Stimulated activated CD4-positive, alpha-beta T cell treated with anti-CD3 and anti-CD28 coated beads, Interleukin-12 subunit alpha, Interleukin-12 subunit beta, amount 100 ng/mL, for 4 hours (primary cell): ENCODE data around the gene AFTPH.

ENCODE experiments used
- DNase-seq: peaks from one replicate; pipeline ENCODE4 v3.0.0-alpha.2; 2020

The AFTPH gene

GRCh38 chr2:64593035-64593655, 69.0 kb downstream of the AFTPH start:
- DNase-seq = no peak

DNA sequence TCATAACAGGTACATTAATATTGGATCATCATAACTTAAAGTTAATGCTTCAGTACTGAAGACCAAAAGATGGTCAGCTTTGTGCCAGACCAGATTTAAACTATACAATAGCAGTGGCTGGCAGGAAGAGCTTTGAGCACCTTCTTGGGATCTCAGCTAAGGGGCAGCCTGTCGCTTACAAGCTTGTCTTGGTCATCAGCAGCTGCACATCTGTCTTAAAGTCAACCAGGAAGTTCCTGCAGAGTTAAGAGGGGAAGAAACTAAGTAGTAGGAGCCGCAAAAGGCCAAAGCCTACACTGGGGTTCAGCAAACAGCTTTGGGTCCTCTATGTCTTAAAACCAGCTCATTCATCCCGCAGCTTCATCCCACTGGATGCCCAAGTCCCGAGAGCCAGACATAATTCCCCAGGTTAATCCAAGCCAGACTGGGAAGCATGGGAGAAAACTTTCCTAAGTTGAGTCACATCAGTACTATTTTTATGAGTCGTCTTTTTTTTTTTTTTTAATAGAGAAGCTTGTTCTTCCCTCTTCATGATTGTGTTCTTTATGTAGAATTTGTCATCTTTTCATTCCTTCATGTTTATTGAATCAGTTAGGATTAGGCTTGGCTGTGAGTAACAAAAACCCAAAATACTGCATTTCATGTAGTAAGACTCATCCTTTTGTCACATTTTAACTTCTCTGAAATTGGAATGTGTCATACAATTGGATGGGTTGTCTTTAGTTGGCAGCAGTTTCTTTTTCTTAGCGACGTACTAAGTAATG, 70.3 kb downstream of the AFTPH start:
- DNase-seq = no peak

DNA sequence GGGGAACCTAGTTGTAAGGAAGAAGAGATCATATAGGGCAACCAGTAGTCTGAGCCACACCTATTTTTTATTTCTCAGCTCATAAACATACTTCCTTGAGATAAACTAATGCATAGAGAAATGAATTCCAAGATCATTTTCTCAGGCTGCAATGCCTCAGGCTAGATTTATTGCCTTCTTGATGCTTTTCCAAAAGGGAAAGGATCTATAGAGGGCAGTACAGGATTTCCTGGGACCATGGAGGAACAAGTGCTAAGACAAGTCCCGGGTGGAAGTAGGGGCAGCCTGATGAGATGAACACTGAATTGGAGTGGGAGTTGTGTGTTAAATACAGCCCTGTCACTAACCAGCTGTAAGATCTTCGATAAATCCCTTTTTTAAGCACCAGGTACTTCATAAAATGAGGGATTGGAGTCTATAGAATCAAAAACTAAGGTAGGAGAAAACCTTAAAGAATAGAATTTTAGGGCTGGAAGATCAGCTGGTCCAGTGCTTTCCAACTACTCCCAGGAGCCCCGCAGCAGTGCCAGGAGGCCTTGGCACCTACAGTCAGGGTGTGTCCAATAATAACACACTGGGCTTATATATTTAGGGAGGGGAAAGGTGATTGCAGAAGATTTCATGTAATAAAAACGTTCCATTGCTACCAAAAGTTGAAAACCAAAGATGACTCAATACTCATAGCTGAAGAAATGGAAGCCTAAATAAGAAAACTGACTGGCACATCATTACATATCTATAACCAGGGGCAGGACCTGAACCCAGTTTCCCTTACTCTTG, 71.5 kb downstream of the AFTPH start:
- DNase-seq = no peak

GRCh38 chr2:64598226-64598625, 74.1 kb downstream of the AFTPH start:
- DNase-seq = no peak

- no peak for DNase-seq
Observed at GRCh38 chr2:64599469-64599868, 75.3 kb downstream of the AFTPH start.

DNA sequence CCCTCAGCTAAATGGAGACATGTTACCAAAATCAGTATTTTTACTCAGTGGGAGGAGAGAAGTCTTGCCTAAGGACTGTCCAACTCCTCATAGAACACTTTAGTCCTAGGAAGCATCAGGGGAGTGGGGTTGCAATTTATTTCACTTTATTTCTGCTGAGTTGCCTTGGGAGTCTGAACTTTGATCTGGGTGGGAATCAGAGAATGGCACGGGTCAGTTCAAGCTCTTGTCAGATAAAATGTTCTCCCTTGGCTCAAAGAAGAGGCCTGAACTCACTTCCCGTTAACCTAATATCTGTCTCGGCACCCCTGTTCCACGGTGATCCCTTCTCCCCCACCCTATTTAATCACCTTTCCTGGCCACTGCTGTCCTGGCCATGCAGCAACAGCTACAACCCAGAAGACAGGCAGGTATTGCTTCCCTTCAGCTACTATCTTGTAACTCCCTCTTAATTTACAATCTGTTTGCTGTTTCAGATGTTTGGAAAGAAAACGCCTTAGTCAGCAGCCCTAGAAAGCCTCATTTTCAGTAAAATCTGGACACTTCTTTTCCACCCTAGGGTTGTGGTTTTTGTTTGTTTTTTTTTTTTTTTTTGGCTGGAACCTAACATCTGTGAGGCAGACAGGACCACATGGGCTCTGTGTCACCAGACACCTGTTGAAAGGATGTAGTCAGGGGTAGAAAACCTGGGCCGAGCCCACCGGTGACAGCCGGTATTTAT, 77.1 kb downstream of the AFTPH start:
- no peak for DNase-seq

DNA sequence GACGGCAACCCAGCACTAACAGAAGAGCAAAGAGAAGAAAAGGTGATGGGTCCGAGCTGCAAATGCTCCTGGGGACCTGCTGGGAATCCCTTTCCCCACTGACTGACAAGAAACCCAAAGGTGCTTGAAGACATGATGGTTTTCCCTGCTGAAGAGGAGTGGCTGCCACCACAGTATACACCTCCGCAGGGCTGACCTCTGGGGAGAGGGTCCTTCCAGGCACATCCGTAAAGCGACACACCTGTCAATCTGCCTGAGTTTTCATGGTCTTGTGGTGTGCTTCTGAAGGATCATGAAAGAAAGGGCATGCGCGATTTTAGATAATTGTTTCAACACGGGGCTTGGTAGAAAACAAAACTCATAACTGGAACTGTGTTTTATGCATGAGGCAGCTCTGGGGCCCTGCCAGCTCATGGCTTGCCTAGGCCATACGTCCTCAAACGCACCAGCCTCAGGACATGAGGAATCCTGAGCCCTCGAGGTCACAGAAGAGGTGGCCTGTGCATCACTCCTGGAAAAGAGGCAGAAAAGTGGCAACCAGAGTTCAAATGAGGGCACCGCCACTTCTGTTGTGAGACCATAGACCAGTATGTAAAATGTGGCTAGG, 77.8 kb downstream of the AFTPH start:
- no peak for DNase-seq

- DNase-seq = no peak
Observed at GRCh38 chr2:64602436-64602835, 78.3 kb downstream of the AFTPH start.

GRCh38 chr2:64604155-64604554, 80.0 kb downstream of the AFTPH start:
- no peak for DNase-seq

DNA sequence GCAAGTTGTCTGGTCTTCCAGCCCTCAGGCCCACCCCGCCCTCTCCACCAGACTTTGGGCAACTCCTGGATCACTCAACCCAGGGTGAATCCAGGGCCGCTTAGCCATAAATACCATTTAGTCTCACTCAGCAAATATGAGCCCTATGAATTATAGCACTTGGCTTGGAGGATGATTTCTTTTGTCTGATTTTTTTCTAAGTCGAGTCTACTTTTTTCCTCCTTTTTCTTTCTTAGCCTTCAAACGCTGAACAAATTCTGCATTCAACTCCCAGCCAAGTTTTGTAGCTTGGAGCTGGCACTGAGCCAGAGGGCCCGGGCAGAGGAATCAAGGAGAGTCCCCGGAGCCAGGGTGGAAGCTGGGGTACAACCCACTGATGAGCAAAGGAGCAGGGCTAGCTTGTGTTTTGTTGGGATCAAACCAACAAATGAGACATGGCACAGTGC, 80.9 kb downstream of the AFTPH start:
- DNase-seq = no peak

GRCh38 chr2:64605991-64606478, 81.9 kb downstream of the AFTPH start:
- no peak for DNase-seq

DNA sequence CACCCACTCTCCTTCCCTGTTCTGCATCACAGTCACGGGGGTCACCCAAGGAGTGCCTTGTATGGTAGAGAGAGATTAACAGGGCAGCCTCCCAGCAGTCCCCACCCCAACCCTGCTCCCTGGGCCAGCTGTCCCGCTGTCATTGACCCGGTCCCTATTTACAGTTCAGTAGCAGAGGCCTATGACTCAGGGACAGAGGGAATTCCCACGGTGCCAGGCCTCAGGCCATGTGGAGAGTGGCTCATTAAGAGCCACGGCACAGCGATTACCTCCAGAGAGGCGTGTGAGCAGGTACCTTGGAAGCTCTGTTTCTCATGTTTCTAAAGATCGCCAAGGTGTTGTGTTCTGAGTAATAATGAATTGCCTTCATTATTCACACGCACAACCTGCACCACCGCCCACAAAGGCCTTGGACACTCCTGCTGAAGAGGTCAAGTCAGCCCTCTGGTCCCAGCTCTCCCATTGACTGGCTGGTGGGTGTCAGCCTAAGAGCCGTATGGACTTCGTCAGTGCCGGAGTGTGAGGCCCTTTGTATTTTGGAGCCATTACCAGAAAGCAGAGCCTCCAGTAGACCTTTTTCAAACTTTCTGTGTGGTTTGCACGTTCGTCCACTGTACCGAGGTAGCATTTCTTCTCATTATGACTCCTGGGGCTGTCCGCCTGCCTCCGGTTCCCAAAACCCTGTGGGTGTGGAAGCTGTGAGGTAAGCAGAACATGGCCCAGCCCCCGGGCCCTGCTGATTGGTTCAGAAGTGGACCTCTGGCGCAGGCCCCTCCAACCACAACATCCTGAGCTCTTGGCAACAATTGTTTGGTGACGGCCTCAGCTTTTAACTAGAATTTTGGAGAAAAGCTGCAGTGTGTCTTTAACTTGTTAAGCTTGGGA, 82.6 kb downstream of the AFTPH start:
- peak; percentile 67 for DNase-seq

- no peak for DNase-seq
Observed at GRCh38 chr2:64607381-64608304, 83.5 kb downstream of the AFTPH start.

DNA sequence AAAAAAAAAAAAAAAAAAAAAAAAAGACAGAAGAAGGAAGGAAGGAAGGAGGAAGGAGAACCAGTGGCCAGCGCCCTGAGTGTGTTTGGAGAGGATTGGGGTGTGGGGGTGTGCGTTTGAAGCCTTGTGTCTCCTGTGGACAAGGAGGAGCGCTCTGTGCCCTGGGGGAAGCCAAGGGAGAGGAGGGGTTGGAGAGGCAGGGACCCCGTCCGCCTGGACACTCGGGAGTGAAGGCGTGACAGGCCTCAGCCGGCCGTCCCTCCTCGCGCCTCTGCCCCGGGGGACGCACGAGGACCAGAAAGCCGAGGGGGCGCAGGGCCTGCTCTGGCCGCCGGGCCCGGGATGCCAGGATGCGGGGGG, 84.7 kb downstream of the AFTPH start:
- no peak for DNase-seq

DNA sequence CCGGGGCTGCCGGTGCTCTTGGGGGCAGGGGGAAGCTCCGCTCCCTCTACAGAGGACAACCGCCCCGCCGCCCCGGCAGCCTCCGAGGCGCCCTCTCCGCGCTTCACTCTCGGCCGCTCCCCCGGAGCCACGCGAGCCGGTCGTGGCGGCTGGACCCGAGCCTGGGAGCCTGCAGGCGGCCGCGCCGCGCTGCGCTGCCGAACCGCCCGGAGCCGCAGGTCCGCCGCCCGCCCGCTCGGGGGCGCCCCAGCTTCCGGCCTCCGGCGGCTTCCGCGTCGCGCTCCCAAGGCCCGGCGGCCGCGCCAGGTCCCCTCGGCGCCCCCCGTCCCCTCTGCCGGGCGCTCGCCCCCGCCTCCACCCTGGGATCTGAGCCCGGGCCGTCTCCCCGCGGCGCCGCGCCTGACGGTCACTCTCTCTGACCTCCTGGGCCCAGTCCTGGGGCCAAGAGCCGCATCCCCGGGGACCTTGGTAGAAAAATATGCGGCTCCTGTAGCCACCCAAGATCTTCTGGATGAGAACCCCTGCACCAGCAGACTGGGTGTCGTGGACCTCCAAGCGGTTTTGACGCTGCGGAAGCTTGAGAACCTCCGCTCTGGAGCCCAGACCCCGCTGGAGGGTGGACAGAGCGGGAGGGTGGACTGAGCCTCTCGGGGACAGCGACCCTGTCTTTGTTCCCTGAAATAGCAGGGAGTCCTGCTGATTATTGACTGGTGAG, 85.3 kb downstream of the AFTPH start:
- DNase-seq = peak; percentile 70

GRCh38 chr2:64609942-64610281, 85.8 kb downstream of the AFTPH start:
- no peak for DNase-seq

DNA sequence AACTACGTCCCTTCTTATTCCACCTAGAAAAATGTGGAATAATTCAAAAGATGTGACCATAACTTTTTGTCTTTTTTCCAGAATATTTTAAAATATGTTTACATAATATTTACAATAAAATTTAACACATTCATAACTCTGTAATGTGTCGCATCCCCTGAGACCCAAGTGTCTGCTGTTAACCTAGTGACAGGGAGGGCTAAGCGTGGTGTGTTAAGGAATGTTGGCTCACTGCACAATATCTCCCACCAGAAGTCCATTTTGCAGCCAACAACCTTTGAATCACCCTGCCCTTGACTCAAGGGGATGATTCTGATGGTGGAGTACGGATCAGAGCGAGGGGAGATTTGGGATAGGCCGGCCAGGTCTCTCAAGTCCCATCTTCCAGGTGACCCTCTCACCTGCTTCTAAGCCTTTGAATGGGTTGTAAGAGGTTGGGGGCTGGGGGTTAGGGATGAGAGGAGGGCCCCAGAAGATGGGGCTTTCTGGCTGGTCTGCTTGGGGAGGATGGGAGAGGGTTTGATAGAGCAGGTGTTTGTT, 86.3 kb downstream of the AFTPH start:
- DNase-seq = no peak

DNA sequence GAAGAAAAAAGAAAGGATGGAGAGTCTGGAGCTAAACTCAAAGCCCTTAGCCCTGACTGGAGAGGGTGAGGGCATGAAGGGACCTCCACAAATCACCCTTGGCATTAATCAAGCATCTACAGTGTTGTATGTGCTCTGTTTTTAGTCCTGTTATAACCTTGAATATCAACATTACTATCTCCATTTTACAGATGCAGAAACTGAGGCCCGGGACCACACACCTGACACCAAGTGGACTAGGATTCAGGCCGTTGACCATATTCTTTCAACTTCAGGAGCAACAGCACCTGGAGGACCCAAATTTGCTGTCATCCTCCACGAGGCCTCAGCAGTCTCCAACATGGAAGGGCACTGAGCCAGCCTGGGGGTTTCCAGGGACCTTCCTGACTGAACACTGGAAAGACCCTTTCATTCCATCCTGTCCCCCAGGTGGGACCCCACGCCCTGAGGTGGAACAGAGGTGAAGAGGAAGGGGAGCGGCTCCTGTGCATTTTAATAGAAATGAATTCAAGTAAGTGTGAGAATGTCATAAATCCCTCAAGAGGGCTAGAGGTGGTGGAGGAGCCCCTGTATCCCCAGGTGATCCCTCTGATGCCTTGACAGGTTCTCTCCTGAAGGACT, 88.6 kb downstream of the AFTPH start:
- no peak for DNase-seq

GRCh38 chr2:64613276-64613675, 89.1 kb downstream of the AFTPH start:
- DNase-seq = no peak
